K562 (cell line): ENCODE data around the gene UPK3A. TPM values are rescaled to one million over a fixed set of nuclear protein-coding genes. Genes with fewer than 3 reads are reported as not detected.

ENCODE experiments used
- ATAC-seq: fragments of 200-7000 bp; cut with Tn5 transposase; 3 replicates; pipeline ENCODE4 v1.9.1; 2020; ENCODE audit warnings: moderate library complexity
- BruUV-seq: library from RNA; stranded (reverse); fragments of 400-500 nt; replicated peaks from 2 replicates; lab custom pipeline; 2021; lab: Mats Ljungman, UMichigan
- CTCF ChIA-PET: fragments of 300-600 bp; formaldehyde crosslinking; extraction: SDS; loops from one replicate; lab custom pipeline; 2021; ENCODE audit warnings: low intra/inter-chr PET ratio; lab: Yijun Ruan, JAX
- POLR2A ChIA-PET: fragments of 300-600, 350-650 bp; sonication (Branson Sonifier 250); formaldehyde crosslinking; extraction: SDS; loops from one replicate; lab custom pipeline; 2021; ENCODE audit warnings: antibody characterized with exemption, inconsistent platforms; lab: Yijun Ruan, JAX
- DNase-seq, 4 experiments: peaks; one replicate each; pipeline versions ENCODE4 v3.0.0 to v3.0.0-alpha.2; 2011 to 2018; ENCODE audit warnings: low spot score in 3 of 4, mixed read lengths in 3 of 4; ENCODE audit errors: extremely low read depth in 1 of 4
- FAIRE-seq: peaks from 2 replicates; lab custom pipeline; 2011; peaks lifted over from hg19 to GRCh38; lab: Jason Lieb, UNC
- H2AFZ ChIP-seq: 2 replicates; pipeline ENCODE4 v1.6.0; 2011; ENCODE audit warnings: low read depth, low read length, control low read depth, inconsistent platforms
- H3K27ac ChIP-seq: fragments of 200-600 bp; 3 replicates; pipeline ENCODE4 v1.8.0; 2011; ENCODE audit warnings: low read depth, mild to moderate bottlenecking, control low read depth, inconsistent platforms, low read length, moderate library complexity, mixed read lengths; ENCODE audit errors: extremely low read depth
- H3K27me3 ChIP-seq, 2 experiments: fragments of 300-600 bp in 1 of 2; 2 replicates in 1 of 2; 3 replicates in 1 of 2; pipeline versions ENCODE4 v1.6.0 to v1.8.0; 2011; ENCODE audit warnings: inconsistent platforms in 2 of 2, low read length in 2 of 2, mild to moderate bottlenecking in 1 of 2, mixed read lengths in 1 of 2, moderate library complexity in 1 of 2; ENCODE audit not compliant: control insufficient read depth in 2 of 2, insufficient read depth in 2 of 2
- H3K36me3 ChIP-seq: fragments of 300-600 bp; 3 replicates; pipeline ENCODE4 v1.8.0; 2011; ENCODE audit warnings: mild to moderate bottlenecking, low read length, inconsistent platforms; ENCODE audit not compliant: control insufficient read depth, insufficient read depth
- H3K4me1 ChIP-seq, 2 experiments: fragments of 200-600 bp in 1 of 2; replicated peaks in 1 of 2; 2 replicates in 1 of 2; 3 replicates in 1 of 2; pipeline versions ENCODE4 v1.5.1 to v1.8.0; 2011; ENCODE audit warnings: inconsistent platforms in 2 of 2, low read length in 2 of 2, mild to moderate bottlenecking in 1 of 2, mixed read lengths in 1 of 2, moderate library complexity in 1 of 2; ENCODE audit not compliant: control insufficient read depth in 2 of 2, insufficient read depth in 2 of 2
- H3K4me2 ChIP-seq: 2 replicates; pipeline ENCODE4 v1.6.1; 2011; ENCODE audit warnings: low read length, control low read depth, inconsistent platforms, mixed read lengths; ENCODE audit not compliant: insufficient read depth
- H3K4me3 ChIP-seq: fragments of 200-600 bp; sonication (generic), shearing (Covaris generic); 2 replicates; pipeline ENCODE4 v1.5.1; 2016; ENCODE audit warnings: control low read depth, inconsistent platforms
- H3K79me2 ChIP-seq: fragments of 200-600 bp; 3 replicates; pipeline ENCODE4 v1.8.0; 2011; ENCODE audit warnings: low read length, inconsistent platforms; ENCODE audit not compliant: control insufficient read depth, insufficient read depth
- H3K9ac ChIP-seq, 2 experiments: 2 replicates each; pipeline versions ENCODE4 v1.6.0 to v1.6.1; 2011; ENCODE audit warnings: low read depth in 2 of 2, low read length in 2 of 2, control low read depth in 1 of 2, inconsistent platforms in 1 of 2, mild to moderate bottlenecking in 1 of 2, mixed read lengths in 1 of 2; ENCODE audit not compliant: insufficient read depth in 1 of 2
- H3K9me1 ChIP-seq: one replicate; pipeline ENCODE4 v1.6.0; 2011; ENCODE audit warnings: inconsistent platforms, mild to moderate bottlenecking, low read length, moderate library complexity; ENCODE audit not compliant: control insufficient read depth, insufficient read depth
- H3K9me3 ChIP-seq: replicated peaks from 2 replicates; pipeline ENCODE4 v1.5.1; 2011; ENCODE audit warnings: low read depth, low read length, inconsistent platforms; ENCODE audit not compliant: control insufficient read depth, insufficient read depth
- H4K20me1 ChIP-seq: replicated peaks from 2 replicates; pipeline ENCODE4 v1.6.1; 2011; ENCODE audit warnings: low read length, inconsistent platforms, mixed read lengths; ENCODE audit not compliant: control insufficient read depth, insufficient read depth
- ELF1 ChIP-seq: fragments of 200-800 bp; sonication (Bioruptor generic); IDR thresholded peaks from 2 replicates; pipeline ENCODE4 v1.6.1; 2016; ENCODE audit warnings: missing genetic modification characterization, missing compliant biosample characterization
- GTF2A2 ChIP-seq: IDR thresholded peaks from 2 replicates; pipeline ENCODE4 v1.6.1; 2016; ENCODE audit warnings: mild to moderate bottlenecking, missing genetic modification characterization, missing compliant biosample characterization
- SOX6 ChIP-seq: fragments of 450-650 bp; IDR thresholded peaks from 2 replicates; pipeline ENCODE4 v1.6.1; 2014; ENCODE audit warnings: mild to moderate bottlenecking
- STAT5B ChIP-seq: fragments of 250-450 bp; sonication (Bioruptor Pico); IDR thresholded peaks from 2 replicates; pipeline ENCODE4 v1.8.0; 2021; ENCODE audit warnings: mild to moderate bottlenecking, inconsistent platforms
- ZNF316 ChIP-seq: fragments of 450-650 bp; IDR thresholded peaks from 2 replicates; pipeline ENCODE4 v1.6.1; 2016
- ZNF354B ChIP-seq: fragments of 250-450 bp; sonication (Bioruptor Pico); IDR thresholded peaks from 2 replicates; pipeline ENCODE4 v1.4.0; 2020
- WGBS: fragments of 100-300 bp; shearing (Covaris generic); methylation state at CpG from one replicate; pipeline ENCODE4 v1.1.6; 2016; ENCODE audit warnings: low coverage, mixed read lengths; ENCODE audit not compliant: insufficient coverage; ENCODE audit errors: missing lambda C conversion rate; 5-methylcytosine and 5-hydroxymethylcytosine counted together
- in situ Hi-C: fragments of 300-500 bp; cut with MboI; formaldehyde crosslinking; loops from 4 replicates; pipeline ENCODE4 v1.15.0; 2018; ENCODE audit warnings: inconsistent platforms, mixed read lengths
- intact Hi-C: fragments of 100-400 bp; cut with micrococcal nuclease; formaldehyde crosslinking; loops from 2 replicates; pipeline ENCODE4 v1.14.2; 2022
- polyA plus RNA-seq, 8 experiments: library from polyadenylated mRNA; depleted of rRNA in 4 of 8; stranded (reverse) in 5 of 8; unstranded in 3 of 8; fragments of >200 nt; fragmentation: Nextera tagmentation in 2 of 8; fragmentation: Illumina TruSeq in 1 of 8; extraction: Ambion mirVana in 2 of 8; extraction: Trizol in 1 of 8; gene quantifications; 2 replicates each; pipeline versions ENCODE4 v1.2.1 to v1.2.3, GENCODE V29; 2011 to 2014; ENCODE audit warnings: inconsistent platforms in 1 of 8, missing spikeins in 1 of 8
- total RNA-seq, 7 experiments: library from RNA; depleted of rRNA in 6 of 7; stranded (reverse); fragments of >200 nt in 6 of 7; fragmentation: Illumina TruSeq in 2 of 7; extraction: Trizol in 2 of 7; gene quantifications; 2 replicates each; pipeline versions ENCODE4 v1.2.1 to v1.2.3, GENCODE V29; 2011 to 2021; ENCODE audit warnings: low replicate concordance in 1 of 7
- TF ChIP-seq, protein P1 (sequence below), 2 experiments: fragments of 450-650 bp; IDR thresholded peaks; 2 replicates each; pipeline ENCODE4 v1.6.1; 2016
- TF ChIP-seq, protein P2 (sequence below), 2 experiments: fragments of 250-450 bp in 1 of 2; fragments of 450-650 bp in 1 of 2; sonication (Bioruptor Pico) in 1 of 2; IDR thresholded peaks; 2 replicates each; pipeline versions ENCODE4 v1.6.1 to v1.8.0; 2016 to 2021; ENCODE audit warnings: mild to moderate bottlenecking in 2 of 2, moderate library complexity in 2 of 2, missing compliant biosample characterization in 1 of 2, missing genetic modification characterization in 1 of 2

The UPK3A gene
- total and polyA plus RNA-seq, 9 of the 15 experiments (the other 6 are each of a cell fraction or from before 2014, with no cell fraction given), result not detected

GRCh38 chr22:45340323-45340722, 55.6 kb downstream of the UPK3A start:
- Histone ChIP-seq H2AFZ (no peak overlapping the region), H3K9ac (no peak overlapping the region), H3K4me2 (no peak overlapping the region), H3K36me3 (peaks cover 86% of the 10 kb centered on the region), H3K79me2 (no peaks in the 10 kb centered on the region), H3K9me1 (no peaks in the 10 kb centered on the region), H3K9me3 (no peaks in the 10 kb centered on the region), H3K4me1 (no peaks in the 10 kb centered on the region), H3K4me3 (no peak overlapping the region), H3K27ac (no peak overlapping the region), H4K20me1 (no peaks in the 10 kb centered on the region), H3K27me3 (no peaks in the 10 kb centered on the region)
- intact Hi-C loops (no loop called here), in situ Hi-C loops (no loop called here)
- ChIA-PET POLR2A (no interaction called here), CTCF (no interaction called here)
- no peak for FAIRE-seq
- BruUV-seq, result no TSS peak
- ATAC-seq, result no peak
- no peak for DNase-seq
- TF ChIP-seq, protein P1, sequence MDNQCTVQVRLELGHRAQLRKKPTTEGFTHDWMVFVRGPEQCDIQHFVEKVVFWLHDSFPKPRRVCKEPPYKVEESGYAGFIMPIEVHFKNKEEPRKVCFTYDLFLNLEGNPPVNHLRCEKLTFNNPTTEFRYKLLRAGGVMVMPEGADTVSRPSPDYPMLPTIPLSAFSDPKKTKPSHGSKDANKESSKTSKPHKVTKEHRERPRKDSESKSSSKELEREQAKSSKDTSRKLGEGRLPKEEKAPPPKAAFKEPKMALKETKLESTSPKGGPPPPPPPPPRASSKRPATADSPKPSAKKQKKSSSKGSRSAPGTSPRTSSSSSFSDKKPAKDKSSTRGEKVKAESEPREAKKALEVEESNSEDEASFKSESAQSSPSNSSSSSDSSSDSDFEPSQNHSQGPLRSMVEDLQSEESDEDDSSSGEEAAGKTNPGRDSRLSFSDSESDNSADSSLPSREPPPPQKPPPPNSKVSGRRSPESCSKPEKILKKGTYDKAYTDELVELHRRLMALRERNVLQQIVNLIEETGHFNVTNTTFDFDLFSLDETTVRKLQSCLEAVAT (IDR thresholded peaks at IDR 0.05), result no peak
- no peak for TF ChIP-seq SOX6
- TF ChIP-seq STAT5B, result no peak
- no peak for TF ChIP-seq ZNF354B
- TF ChIP-seq GTF2A2 (tag), result no peak
- TF ChIP-seq, protein P2, sequence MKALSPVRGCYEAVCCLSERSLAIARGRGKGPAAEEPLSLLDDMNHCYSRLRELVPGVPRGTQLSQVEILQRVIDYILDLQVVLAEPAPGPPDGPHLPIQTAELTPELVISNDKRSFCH (CRISPR knock-in tag; IDR thresholded peaks at IDR 0.05), result no peak
- TF ChIP-seq, protein P2 (tag; IDR thresholded peaks at IDR 0.05), result no peak
- TF ChIP-seq ELF1, result no peak
- TF ChIP-seq ZNF316, result no peak
- WGBS, result 69% methylated on average over 5 of the region's 8 CpGs
